HPDE6-E6E7 (cell line): Measurements from ENCODE around the gene IL15RA.
"Not testable (repeated sequence)": the region's sequence is repeated elsewhere in the genome, so short reads cannot be mapped to it uniquely, and the experiment has no call there.

ENCODE experiments used
- DNase-seq: peaks from one replicate; pipeline ENCODE4 v3.0.0; 2011; ENCODE audit warnings: missing footprints; ENCODE audit errors: extremely low spot score

Gene IL15RA

DNA sequence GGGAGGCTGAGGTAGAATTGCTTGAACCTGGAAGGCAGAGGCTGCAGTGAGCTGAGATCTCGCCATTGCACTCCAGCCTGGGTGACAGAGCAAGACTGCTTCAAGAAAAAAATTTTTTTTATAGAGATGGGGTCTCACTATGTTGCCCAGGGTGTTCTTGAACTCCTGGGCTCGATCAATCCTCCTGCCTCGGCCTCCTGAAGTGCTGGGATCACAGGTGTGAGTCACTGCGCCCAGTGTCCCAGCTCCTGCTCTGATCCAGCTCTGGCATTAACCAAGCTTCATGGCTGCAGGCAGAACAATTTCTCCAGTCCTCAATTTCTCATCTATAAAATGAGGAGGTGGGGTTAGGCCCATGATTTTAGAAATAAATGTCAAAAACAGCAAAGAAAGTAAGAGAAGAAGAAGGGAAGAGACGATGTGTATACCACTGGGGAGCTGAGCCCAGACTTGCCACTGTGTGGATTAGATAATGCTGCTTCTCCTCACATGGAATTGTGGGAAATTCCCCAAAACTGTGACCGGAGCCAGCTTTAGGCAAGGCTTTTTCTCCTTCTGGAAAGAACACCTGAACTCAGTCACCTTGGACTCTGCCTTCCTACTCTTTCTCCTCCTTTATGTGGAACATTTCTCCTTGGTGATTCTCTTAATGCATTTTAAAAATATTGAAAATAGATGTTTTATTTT, 25.5 kb downstream of the IL15RA start:
- no peak for DNase-seq

- no peak for DNase-seq
Measured at GRCh38 chr10:5951167-5951711, 26.1 kb downstream of the IL15RA start.

GRCh38 chr10:5949009-5949759, 28.2 kb downstream of the IL15RA start:
- peak; percentile 34 for DNase-seq

- no peak for DNase-seq
Measured at GRCh38 chr10:5948208-5948585, 29.1 kb downstream of the IL15RA start.

- no peak for DNase-seq
Measured at GRCh38 chr10:5947471-5948207, 29.7 kb downstream of the IL15RA start.

DNA sequence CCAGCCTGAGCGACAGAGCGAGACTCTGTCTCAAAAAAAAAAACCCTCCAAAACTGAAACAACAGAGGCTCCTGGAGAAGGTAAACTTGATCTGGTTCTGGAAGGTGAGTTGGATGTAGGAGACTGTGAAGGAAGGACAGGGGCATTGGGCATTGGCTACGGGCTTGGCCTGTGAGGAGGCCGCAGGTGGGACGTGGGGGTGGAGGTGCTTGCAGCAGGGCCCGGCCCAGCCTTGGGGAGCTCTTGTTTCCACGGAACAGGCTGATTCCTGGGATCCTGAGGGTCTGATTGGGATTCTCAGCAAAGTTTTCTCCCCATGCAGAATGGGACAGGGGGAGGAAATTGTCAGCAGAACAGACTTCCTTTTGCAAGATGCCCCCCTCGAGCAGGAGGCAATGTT, 30.6 kb downstream of the IL15RA start:
- no peak for DNase-seq

DNA sequence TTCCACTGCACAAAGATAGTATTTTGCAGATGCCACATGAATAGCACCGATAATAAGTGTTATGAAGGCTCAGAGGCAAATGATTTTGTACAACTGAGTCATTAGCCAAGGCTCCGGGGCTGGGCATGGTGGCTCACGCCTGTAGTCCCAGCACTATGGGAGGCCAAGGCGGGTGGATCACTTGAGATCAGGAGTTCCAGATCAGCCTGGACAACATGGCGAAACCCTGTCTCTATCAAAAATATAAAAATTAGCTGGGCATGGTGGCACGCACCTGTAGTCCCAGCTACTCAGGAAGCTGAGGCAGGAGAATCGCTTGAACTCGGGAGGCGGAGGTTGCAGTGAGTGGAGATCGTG, 30.9 kb downstream of the IL15RA start:
- DNase-seq = not testable (repeated sequence)

DNA sequence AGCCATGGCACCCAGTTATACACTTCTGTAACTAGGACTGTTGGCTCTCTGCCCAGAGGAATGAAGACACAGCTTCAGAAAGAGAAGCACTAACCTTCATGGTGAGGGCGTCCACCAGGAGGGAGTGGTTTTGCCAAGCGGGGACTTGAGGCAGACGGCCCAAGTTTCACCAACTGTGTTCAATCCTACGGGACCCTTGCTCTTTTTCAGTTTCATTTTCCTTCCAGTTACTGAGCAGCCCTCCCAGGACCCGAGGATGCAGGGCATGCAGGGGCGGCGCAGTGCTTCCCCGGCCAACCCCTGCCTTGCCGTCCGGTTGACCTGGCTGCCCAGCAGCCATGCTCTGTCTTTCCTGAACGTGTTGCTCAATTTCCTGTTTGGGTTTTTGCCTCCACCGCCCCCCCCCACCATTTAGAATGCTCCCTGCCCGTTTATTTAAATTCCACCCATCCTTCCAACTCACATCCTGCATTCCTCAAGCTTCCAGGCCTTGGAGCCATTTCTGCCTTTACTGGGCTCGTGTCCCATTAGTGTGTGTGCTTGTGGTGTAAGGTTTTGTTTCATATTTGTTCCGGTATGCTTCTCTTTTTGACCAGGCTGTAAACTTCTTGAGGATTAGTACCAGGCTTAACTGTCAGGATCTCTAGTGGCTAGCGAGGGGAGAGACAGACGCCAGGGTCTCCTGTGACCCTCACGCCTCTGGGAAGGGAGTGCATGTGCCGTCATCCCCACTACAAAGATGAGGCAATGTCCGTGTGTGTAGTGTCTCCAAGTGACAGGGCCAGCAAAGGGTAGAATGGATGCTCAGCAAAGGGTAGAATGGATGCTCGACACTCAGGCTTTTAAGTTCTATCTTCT, 31.6 kb downstream of the IL15RA start:
- no peak for DNase-seq

DNA sequence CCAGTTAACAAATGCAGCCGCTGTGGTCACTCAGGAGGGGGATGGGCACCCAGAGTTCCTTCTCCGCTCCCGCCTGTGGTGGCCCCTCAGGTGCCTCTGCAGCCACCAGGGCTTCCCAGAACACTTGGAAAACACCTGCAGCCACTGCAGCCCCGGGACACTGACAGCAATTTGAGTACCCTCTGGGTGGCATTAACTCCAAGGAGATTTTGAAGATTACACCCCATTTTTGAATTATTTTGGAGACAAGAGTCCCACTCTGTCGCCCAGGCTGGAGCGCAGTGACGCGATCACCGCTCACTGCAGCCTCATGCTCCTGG, 32.2 kb downstream of the IL15RA start:
- no peak for DNase-seq

GRCh38 chr10:5944389-5945189, 32.8 kb downstream of the IL15RA start:
- DNase-seq = peak; percentile 55

GRCh38 chr10:5943536-5943935, 33.8 kb downstream of the IL15RA start:
- DNase-seq = no peak

- no peak for DNase-seq
Measured at GRCh38 chr10:5942474-5942873, 34.9 kb downstream of the IL15RA start.

- DNase-seq = no peak
Measured at GRCh38 chr10:5942001-5942400, 35.3 kb downstream of the IL15RA start.

DNA sequence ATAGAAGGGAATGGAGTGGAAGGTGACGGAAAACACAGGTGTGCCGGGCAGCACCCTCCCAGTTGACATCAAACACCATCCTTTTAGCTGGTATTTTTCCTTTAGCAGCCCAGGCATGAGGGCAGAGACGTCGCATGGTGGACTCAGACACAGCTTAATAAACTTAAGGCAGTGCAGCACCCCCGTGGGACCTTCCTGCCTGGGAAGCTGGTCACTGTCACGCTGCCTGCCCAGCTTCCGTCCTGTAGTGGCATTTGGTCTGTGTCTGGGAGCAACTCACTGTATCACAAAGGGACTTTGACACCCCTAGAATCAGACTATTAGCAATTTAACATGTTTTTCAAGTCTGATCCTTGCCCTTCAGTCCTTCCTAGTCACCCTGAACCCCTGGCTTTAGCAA, 35.8 kb downstream of the IL15RA start:
- DNase-seq = no peak

- no peak for DNase-seq
Measured at GRCh38 chr10:5940807-5941218, 36.5 kb downstream of the IL15RA start.

DNA sequence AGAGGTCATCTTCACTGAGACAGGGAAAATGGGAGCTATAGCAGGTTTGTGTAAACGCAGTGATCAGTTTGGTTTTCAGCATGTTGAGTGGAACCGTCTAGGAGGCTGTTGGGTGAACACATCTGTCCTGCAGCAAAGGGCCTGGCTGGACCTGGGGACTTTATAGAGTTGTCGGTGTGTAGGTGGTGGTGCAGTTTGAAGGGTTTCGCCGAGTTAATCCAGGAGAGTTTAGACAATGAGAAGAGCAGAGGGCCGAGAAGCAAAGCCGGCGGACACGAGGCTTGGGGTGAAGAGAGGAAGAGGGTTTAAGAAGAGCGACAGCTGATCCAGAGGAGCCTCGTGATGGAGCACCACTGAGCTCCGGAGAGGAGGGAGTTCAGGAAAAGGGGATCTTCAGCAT, 39.1 kb downstream of the IL15RA start:
- DNase-seq = no peak

- DNase-seq = no peak
Measured at GRCh38 chr10:5937016-5937415, 40.3 kb downstream of the IL15RA start.

DNA sequence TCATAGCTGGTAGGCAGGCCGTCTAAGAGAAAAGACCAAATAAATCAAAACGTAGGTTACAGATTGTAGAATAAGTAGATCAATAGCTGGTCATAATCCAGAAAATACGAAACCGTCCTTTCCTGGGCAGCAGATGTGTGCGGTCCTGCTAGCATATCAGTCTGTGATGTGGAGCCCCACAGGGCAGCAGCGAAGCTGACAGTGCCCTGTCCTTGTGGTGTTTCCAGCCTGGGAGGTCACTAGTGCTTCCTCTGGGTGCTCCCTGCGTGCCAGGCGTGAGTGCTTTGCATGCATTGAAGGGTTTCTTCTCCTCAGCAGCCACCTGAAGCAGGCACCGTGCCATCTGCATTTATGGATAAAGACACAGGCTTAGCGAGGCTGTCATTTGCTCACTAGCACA, 41.7 kb downstream of the IL15RA start:
- no peak for DNase-seq

GRCh38 chr10:5933909-5934546, 43.3 kb downstream of the IL15RA start:
- DNase-seq = no peak

DNA sequence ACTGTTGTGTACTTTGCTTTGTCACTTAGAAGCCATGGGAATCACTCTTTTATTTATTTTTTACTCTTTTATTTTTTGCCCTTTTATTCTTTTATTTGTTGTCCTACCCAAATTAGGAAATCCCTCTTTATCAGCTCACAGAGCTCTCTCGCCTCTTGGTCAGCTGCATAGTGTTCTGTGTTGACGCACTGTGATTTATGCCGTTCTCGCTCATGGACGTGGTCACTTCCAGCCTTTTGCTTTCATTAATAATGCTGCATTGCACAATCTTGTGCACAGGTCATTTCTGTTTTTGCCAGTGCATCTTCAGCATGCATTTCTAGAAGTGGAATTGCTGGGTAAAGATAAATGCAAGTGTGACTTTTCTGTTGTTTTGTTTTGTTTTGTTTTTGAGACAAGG, 45.0 kb downstream of the IL15RA start:
- DNase-seq = no peak
